Measurements from ENCODE around the gene TOP1.

- TF ChIP-seq POLR2A (IDR thresholded peaks at IDR 0.05; ENCODE audit: low read length) = no peak
- TF ChIP-seq GATA1 (IDR thresholded peaks at IDR 0.05; ENCODE audit: low read depth, low read length) = no peak
Measured at GRCh38 chr20:41134362-41135186, 106.0 kb downstream of the TOP1 start.
